ENCODE data around the gene HOMER3.
"Not testable (repeated sequence)": the region's sequence is repeated elsewhere in the genome, so short reads cannot be mapped to it uniquely, and the experiment has no call there.

The HOMER3 gene

GRCh38 chr19:18955042-18955441 lies 14.0 kb upstream of the HOMER3 start:
- Histone ChIP-seq H3K27me3 (ENCODE audit: insufficient read depth, poor library complexity, severe bottlenecking) (no peaks in the 10 kb centered on the region), H3K4me3 (replicated peaks; ENCODE audit: insufficient read depth, low read length) (no peak overlapping the region), H3K27ac (replicated peaks) (no peak overlapping the region)
- TF ChIP-seq REST (IDR thresholded peaks at IDR 0.05; ENCODE audit: insufficient replicate concordance, low read depth) (no peak), GABPA (IDR thresholded peaks at IDR 0.05; ENCODE audit: low read depth) (no peak), CTCF (IDR thresholded peaks at IDR 0.05; ENCODE audit: insufficient read depth, low read length) (no peak), POLR2AphosphoS5 (IDR thresholded peaks at IDR 0.05; ENCODE audit: low read depth) (no peak), SPI1 (IDR thresholded peaks at IDR 0.05; ENCODE audit: borderline replicate concordance, low read depth) (no peak)
- no peak for DNase-seq (ENCODE audit: low read depth in 1 of 2, low spot score in 1 of 2)

- Histone ChIP-seq H3K27me3 (ENCODE audit: insufficient read depth, poor library complexity, severe bottlenecking) (no peaks in the 10 kb centered on the region), H3K27ac (replicated peaks) (no peak overlapping the region), H3K4me3 (replicated peaks; ENCODE audit: insufficient read depth, low read length) (no peak overlapping the region)
- no peak for DNase-seq (ENCODE audit: low read depth in 1 of 2, low spot score in 1 of 2)
- TF ChIP-seq POLR2AphosphoS5 (IDR thresholded peaks at IDR 0.05; ENCODE audit: low read depth) (no peak), GABPA (IDR thresholded peaks at IDR 0.05; ENCODE audit: low read depth) (no peak), SPI1 (IDR thresholded peaks at IDR 0.05; ENCODE audit: borderline replicate concordance, low read depth) (no peak)
Measured at GRCh38 chr19:18954094-18954493, 13.1 kb upstream of the HOMER3 start.

- DNase-seq (ENCODE audit: low read depth in 1 of 2, low spot score in 1 of 2); H3K4me3 ChIP-seq (replicated peaks; ENCODE audit: insufficient read depth, low read length); H3K27me3 ChIP-seq (ENCODE audit: insufficient read depth, poor library complexity, severe bottlenecking); H3K27ac ChIP-seq (replicated peaks): not testable (repeated sequence)
Measured at GRCh38 chr19:18952364-18953003, 11.5 kb upstream of the HOMER3 start.

- Histone ChIP-seq H3K27ac (replicated peaks) (no peak overlapping the region), H3K27me3 (ENCODE audit: insufficient read depth, poor library complexity, severe bottlenecking) (no peaks in the 10 kb centered on the region), H3K4me3 (replicated peaks; ENCODE audit: insufficient read depth, low read length) (no peak overlapping the region)
- no peak for DNase-seq (ENCODE audit: low read depth in 1 of 2, low spot score in 1 of 2)
- no peak for TF ChIP-seq CTCF (IDR thresholded peaks at IDR 0.05; ENCODE audit: insufficient read depth, low read length)
- TF ChIP-seq POLR2AphosphoS5 (IDR thresholded peaks at IDR 0.05; ENCODE audit: low read depth) = no peak
- no peak for TF ChIP-seq SPI1 (IDR thresholded peaks at IDR 0.05; ENCODE audit: borderline replicate concordance, low read depth)
- TF ChIP-seq GABPA (IDR thresholded peaks at IDR 0.05; ENCODE audit: low read depth) = no peak
- TF ChIP-seq REST (IDR thresholded peaks at IDR 0.05; ENCODE audit: insufficient replicate concordance, low read depth) = no peak
Measured at GRCh38 chr19:18951721-18952281, 10.8 kb upstream of the HOMER3 start.

- no peak for TF ChIP-seq CTCF (IDR thresholded peaks at IDR 0.05; ENCODE audit: insufficient read depth, low read length)
- TF ChIP-seq REST (IDR thresholded peaks at IDR 0.05; ENCODE audit: insufficient replicate concordance, low read depth) = no peak
- TF ChIP-seq POLR2AphosphoS5 (IDR thresholded peaks at IDR 0.05; ENCODE audit: low read depth) = no peak
- no peak for TF ChIP-seq GABPA (IDR thresholded peaks at IDR 0.05; ENCODE audit: low read depth)
- no peak for TF ChIP-seq SPI1 (IDR thresholded peaks at IDR 0.05; ENCODE audit: borderline replicate concordance, low read depth)
- Histone ChIP-seq H3K27ac (replicated peaks) (no peak overlapping the region), H3K27me3 (ENCODE audit: insufficient read depth, poor library complexity, severe bottlenecking) (no peaks in the 10 kb centered on the region), H3K4me3 (replicated peaks; ENCODE audit: insufficient read depth, low read length) (no peak overlapping the region)
- DNase-seq (ENCODE audit: low read depth in 1 of 2, low spot score in 1 of 2) = no peak
Measured at GRCh38 chr19:18949858-18950257, 8.8 kb upstream of the HOMER3 start.
